Ascending aorta (tissue), 2 donors: ENCODE results near the gene MCM5. TPM values are rescaled to one million over a fixed set of nuclear protein-coding genes. Genes with fewer than 3 reads are reported as not detected.

Source experiments
- DNase-seq, 2 donors: peaks; one replicate each; pipeline ENCODE4 v3.0.0-alpha.2; 2019; ENCODE audit warnings: low spot score in 2 of 2
- H3K27ac ChIP-seq, 2 donors: fragments of 200-600 bp; sonication (generic); one replicate each; pipeline ENCODE4 v1.5.1; 2016 to 2017; ENCODE audit warnings: mild to moderate bottlenecking in 1 of 2
- H3K27me3 ChIP-seq: fragments of 200-600 bp; sonication (generic); one replicate; pipeline ENCODE4 v1.5.1; 2017
- H3K36me3 ChIP-seq, 2 donors: fragments of 200-600 bp; sonication (generic); one replicate each; pipeline ENCODE4 v1.5.1; 2016
- H3K4me1 ChIP-seq, 2 donors: fragments of 200-600 bp; sonication (generic); one replicate each; pipeline ENCODE4 v1.5.1; 2016 to 2017; ENCODE audit warnings: mild to moderate bottlenecking in 1 of 2
- H3K4me3 ChIP-seq, 2 donors: fragments of 200-600 bp; sonication (generic); one replicate each; pipeline ENCODE4 v1.5.1; 2016 to 2017; ENCODE audit warnings: mild to moderate bottlenecking in 1 of 2
- H3K9me3 ChIP-seq, 2 donors: fragments of 200-600 bp; sonication (generic); one replicate each; pipeline ENCODE4 v1.5.1; 2016
- intact Hi-C: fragments of 100-400 bp; cut with DNase I; formaldehyde crosslinking; loops from one replicate; pipeline ENCODE4 v1.15.1; 2023
- total RNA-seq: library from RNA; depleted of rRNA; stranded (reverse); fragments of >200 nt; gene quantifications from one replicate; pipeline ENCODE4 v1.1.0, GENCODE V29; 2016
- TF ChIP-seq, protein P1 (sequence below), 3 experiments: fragments of 200-600 bp in 2 of 3; fragments of 450-650 bp in 1 of 3; sonication (generic) in 2 of 3; IDR thresholded peaks; one replicate each; pipeline ENCODE4 v1.5.1; 2016 to 2019; ENCODE audit warnings: antibody characterized with exemption in 3 of 3, mild to moderate bottlenecking in 1 of 3, moderate library complexity in 1 of 3

MCM5 gene
- total RNA-seq, 1 donor from 2014 or later = 31.1 TPM

DNA sequence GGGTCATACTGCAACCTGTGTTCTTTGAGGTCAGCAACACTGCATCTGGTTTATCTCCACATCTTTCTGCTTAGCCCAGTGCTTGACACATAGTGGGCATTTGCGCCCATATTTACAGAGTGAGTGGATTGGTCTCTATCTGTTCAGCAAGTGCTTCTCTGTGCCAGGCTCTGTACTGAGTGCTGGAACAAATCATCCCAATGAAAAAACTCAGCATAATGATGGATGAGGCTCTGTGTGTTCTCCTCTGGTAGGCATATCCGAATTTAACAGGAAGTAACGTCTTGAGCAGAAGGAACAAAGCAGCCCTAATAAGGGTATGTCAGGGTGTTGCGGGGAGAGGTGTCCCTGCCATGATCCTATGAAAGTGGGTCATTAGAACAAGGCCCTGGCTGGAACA, 46.0 kb downstream of the MCM5 start:
- TF ChIP-seq, protein P1, sequence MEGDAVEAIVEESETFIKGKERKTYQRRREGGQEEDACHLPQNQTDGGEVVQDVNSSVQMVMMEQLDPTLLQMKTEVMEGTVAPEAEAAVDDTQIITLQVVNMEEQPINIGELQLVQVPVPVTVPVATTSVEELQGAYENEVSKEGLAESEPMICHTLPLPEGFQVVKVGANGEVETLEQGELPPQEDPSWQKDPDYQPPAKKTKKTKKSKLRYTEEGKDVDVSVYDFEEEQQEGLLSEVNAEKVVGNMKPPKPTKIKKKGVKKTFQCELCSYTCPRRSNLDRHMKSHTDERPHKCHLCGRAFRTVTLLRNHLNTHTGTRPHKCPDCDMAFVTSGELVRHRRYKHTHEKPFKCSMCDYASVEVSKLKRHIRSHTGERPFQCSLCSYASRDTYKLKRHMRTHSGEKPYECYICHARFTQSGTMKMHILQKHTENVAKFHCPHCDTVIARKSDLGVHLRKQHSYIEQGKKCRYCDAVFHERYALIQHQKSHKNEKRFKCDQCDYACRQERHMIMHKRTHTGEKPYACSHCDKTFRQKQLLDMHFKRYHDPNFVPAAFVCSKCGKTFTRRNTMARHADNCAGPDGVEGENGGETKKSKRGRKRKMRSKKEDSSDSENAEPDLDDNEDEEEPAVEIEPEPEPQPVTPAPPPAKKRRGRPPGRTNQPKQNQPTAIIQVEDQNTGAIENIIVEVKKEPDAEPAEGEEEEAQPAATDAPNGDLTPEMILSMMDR (IDR thresholded peaks at IDR 0.05) = no peak
- Histone ChIP-seq H3K27me3 (no peaks in the 10 kb centered on the region), H3K4me3 (no peak overlapping the region), H3K9me3 (no peaks in the 10 kb centered on the region), H3K36me3 (no peaks in the 10 kb centered on the region), H3K4me1 (no peaks in the 10 kb centered on the region), H3K27ac (no peak overlapping the region)
- intact Hi-C loops = no loop called here
- DNase-seq = no peak

DNA sequence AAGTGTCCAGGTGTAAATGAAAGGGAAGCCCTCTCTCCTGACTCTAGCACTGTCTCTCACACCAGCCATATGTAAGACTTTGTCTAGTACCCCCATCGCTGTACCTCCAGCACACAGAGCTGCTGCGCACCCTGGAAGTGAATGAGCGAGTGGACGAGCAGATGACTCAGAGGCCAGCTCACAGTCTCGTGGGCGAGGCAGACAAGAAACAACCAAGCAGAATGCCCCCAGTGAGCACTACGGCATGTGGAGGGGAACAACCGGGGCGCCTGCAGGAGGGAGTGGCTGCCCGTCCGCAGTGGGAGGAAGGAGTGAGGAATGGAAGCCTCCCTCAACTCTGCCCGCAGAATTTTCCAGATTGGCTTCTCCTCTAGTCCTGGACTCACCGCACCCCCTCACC, 46.4 kb downstream of the MCM5 start:
- intact Hi-C loops = no loop called here
- TF ChIP-seq, protein P1 (IDR thresholded peaks at IDR 0.05) = no peak
- Histone ChIP-seq H3K36me3 (no peaks in the 10 kb centered on the region), H3K27me3 (no peaks in the 10 kb centered on the region), H3K27ac (no peak overlapping the region), H3K4me3 (no peak overlapping the region), H3K9me3 (no peaks in the 10 kb centered on the region), H3K4me1 (no peaks in the 10 kb centered on the region)
- DNase-seq = no peak

DNA sequence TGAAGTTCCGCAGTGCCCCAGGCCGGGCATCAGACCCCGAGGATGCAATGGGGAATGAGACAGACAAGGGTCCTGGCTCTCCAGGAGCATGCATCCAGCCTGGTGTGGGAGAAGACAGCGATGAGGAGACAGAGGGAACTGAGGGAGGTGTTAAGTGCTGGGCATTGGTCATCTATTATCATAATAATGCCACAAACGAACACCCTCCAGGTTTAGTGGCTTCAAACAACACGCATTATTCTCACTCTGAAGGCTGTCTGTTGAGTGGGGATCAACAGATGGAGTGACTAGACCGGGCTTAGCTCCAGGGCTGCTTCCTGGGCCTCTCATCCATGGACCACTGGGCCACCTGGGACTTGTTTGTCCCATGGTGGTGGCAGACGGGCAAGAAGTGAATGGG, 48.6 kb downstream of the MCM5 start:
- no peaks in the 10 kb centered on the region for H3K9me3 ChIP-seq
- H3K36me3 ChIP-seq = no peaks in the 10 kb centered on the region
- H3K4me1 ChIP-seq = no peaks in the 10 kb centered on the region
- no peak for DNase-seq
- TF ChIP-seq, protein P1 (IDR thresholded peaks at IDR 0.05) = no peak
- no peak overlapping the region for H3K4me3 ChIP-seq
- no peak overlapping the region for H3K27ac ChIP-seq
- no peaks in the 10 kb centered on the region for H3K27me3 ChIP-seq
- intact Hi-C loops = no loop called here

DNA sequence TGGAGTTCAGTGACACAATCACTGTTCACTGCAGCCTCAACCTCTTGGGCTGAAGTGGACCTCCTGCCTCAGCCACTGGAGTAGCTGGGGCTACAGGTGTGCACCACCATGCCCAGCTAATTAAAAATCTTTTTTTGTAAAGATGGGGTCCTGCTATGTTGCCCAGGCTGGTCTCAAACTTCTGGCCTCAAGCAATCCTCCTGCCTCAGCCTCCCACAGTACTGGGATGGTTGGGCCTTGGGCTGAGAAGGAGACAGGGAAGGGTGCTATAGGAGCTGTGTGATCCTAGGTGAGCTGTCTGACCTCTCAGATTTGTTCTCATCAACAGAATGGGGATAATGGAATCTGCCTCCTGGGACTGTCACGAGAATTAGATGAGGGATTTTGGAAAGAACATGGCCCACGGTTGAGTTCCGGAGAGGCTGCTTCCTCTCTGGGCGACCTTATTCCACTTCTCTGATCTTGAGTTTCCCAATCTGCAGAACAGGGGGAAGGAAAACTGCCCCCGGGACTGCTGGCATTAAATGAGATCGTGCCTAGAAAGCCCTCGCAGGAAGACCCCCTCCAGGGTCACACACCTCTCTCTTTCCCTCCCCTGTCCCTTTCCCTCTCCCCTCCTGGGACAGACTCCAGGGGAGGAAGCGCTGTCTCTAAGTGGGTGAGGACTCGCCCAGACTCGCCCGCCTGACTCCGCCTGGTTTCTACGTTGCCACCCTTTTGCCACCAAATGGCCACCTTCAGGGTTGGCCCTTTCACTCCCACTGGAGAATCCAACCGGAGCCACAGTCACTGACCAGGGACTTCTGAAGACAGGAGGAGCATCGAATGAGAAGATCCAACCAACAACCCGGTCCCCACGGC, 50.1 kb downstream of the MCM5 start:
- no peak overlapping the region for H3K27ac ChIP-seq
- H3K9me3 ChIP-seq = no peaks in the 10 kb centered on the region
- TF ChIP-seq, protein P1 (IDR thresholded peaks at IDR 0.05) = no peak
- H3K4me1 ChIP-seq = no peaks in the 10 kb centered on the region
- no peaks in the 10 kb centered on the region for H3K36me3 ChIP-seq
- no peak overlapping the region for H3K4me3 ChIP-seq
- H3K27me3 ChIP-seq = no peaks in the 10 kb centered on the region
- intact Hi-C loops = no loop called here
- DNase-seq = no peak

DNA sequence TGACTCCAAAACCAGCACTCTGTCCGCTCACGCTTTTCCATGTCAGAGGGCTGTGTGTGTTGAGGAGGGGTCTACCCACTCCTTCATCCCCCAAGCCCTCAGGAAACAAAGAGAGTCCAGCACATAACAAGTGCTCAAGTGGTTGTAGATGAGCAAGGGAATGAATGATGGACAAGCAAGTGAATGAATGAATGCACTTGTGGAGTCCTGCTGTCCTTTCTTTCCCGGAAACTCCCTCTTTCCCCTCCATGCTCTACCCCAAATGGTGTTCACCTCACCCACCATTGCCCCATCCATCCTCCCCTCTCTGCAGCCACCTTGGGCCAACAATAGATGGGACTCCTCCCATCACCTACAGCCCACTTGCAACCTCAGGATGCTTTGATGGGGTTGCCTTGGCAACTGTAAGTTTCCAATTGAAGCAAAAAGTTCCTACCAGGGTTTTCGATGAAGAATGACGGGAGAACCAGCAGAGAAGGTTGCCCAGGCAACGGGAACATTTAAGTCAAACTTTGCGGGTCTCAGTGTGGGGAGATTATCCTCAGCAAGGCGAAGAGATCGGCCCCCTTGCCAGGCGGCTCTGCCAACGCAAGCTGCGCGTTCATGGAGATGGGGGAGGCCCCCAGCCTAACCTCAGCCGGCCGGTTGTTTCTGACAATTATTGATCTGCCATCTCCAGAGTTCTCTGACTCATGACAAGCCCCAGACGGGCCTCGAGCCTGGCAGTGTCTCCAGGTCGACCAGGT, 51.1 kb downstream of the MCM5 start:
- H3K36me3 ChIP-seq = no peaks in the 10 kb centered on the region
- H3K9me3 ChIP-seq = no peaks in the 10 kb centered on the region
- intact Hi-C loops = no loop called here
- DNase-seq = no peak
- no peak overlapping the region for H3K27ac ChIP-seq
- H3K4me1 ChIP-seq = no peaks in the 10 kb centered on the region
- H3K27me3 ChIP-seq = no peaks in the 10 kb centered on the region
- H3K4me3 ChIP-seq = no peak overlapping the region
- TF ChIP-seq, protein P1 (IDR thresholded peaks at IDR 0.05) = no peak
